K562 (cell line): Measurements from ENCODE around the gene ELSPBP1. TPM values are rescaled to one million over a fixed set of nuclear protein-coding genes. Genes with fewer than 3 reads are reported as not detected.

Source experiments
- ATAC-seq: fragments of 200-7000 bp; cut with Tn5 transposase; 3 replicates; pipeline ENCODE4 v1.9.1; 2020; ENCODE audit warnings: moderate library complexity
- BruUV-seq: library from RNA; stranded (reverse); fragments of 400-500 nt; replicated peaks from 2 replicates; lab custom pipeline; 2021; lab: Mats Ljungman, UMichigan
- CTCF ChIA-PET: fragments of 300-600 bp; formaldehyde crosslinking; extraction: SDS; loops from one replicate; lab custom pipeline; 2021; ENCODE audit warnings: low intra/inter-chr PET ratio; lab: Yijun Ruan, JAX
- POLR2A ChIA-PET: fragments of 300-600, 350-650 bp; sonication (Branson Sonifier 250); formaldehyde crosslinking; extraction: SDS; loops from one replicate; lab custom pipeline; 2021; ENCODE audit warnings: antibody characterized with exemption, inconsistent platforms; lab: Yijun Ruan, JAX
- DNase-seq, 4 experiments: peaks; one replicate each; pipeline versions ENCODE4 v3.0.0 to v3.0.0-alpha.2; 2011 to 2018; ENCODE audit warnings: low spot score in 3 of 4, mixed read lengths in 3 of 4; ENCODE audit errors: extremely low read depth in 1 of 4
- FAIRE-seq: peaks from 2 replicates; lab custom pipeline; 2011; peaks lifted over from hg19 to GRCh38; lab: Jason Lieb, UNC
- H2AFZ ChIP-seq: 2 replicates; pipeline ENCODE4 v1.6.0; 2011; ENCODE audit warnings: low read depth, low read length, control low read depth, inconsistent platforms
- H3K27ac ChIP-seq: fragments of 200-600 bp; 3 replicates; pipeline ENCODE4 v1.8.0; 2011; ENCODE audit warnings: low read depth, mild to moderate bottlenecking, control low read depth, inconsistent platforms, low read length, moderate library complexity, mixed read lengths; ENCODE audit errors: extremely low read depth
- H3K27me3 ChIP-seq, 2 experiments: fragments of 300-600 bp in 1 of 2; 2 replicates in 1 of 2; 3 replicates in 1 of 2; pipeline versions ENCODE4 v1.6.0 to v1.8.0; 2011; ENCODE audit warnings: inconsistent platforms in 2 of 2, low read length in 2 of 2, mild to moderate bottlenecking in 1 of 2, mixed read lengths in 1 of 2, moderate library complexity in 1 of 2; ENCODE audit not compliant: control insufficient read depth in 2 of 2, insufficient read depth in 2 of 2
- H3K36me3 ChIP-seq: fragments of 300-600 bp; 3 replicates; pipeline ENCODE4 v1.8.0; 2011; ENCODE audit warnings: mild to moderate bottlenecking, low read length, inconsistent platforms; ENCODE audit not compliant: control insufficient read depth, insufficient read depth
- H3K4me1 ChIP-seq, 2 experiments: fragments of 200-600 bp in 1 of 2; replicated peaks in 1 of 2; 2 replicates in 1 of 2; 3 replicates in 1 of 2; pipeline versions ENCODE4 v1.5.1 to v1.8.0; 2011; ENCODE audit warnings: inconsistent platforms in 2 of 2, low read length in 2 of 2, mild to moderate bottlenecking in 1 of 2, mixed read lengths in 1 of 2, moderate library complexity in 1 of 2; ENCODE audit not compliant: control insufficient read depth in 2 of 2, insufficient read depth in 2 of 2
- H3K4me2 ChIP-seq: 2 replicates; pipeline ENCODE4 v1.6.1; 2011; ENCODE audit warnings: low read length, control low read depth, inconsistent platforms, mixed read lengths; ENCODE audit not compliant: insufficient read depth
- H3K4me3 ChIP-seq: fragments of 200-600 bp; sonication (generic), shearing (Covaris generic); 2 replicates; pipeline ENCODE4 v1.5.1; 2016; ENCODE audit warnings: control low read depth, inconsistent platforms
- H3K79me2 ChIP-seq: fragments of 200-600 bp; 3 replicates; pipeline ENCODE4 v1.8.0; 2011; ENCODE audit warnings: low read length, inconsistent platforms; ENCODE audit not compliant: control insufficient read depth, insufficient read depth
- H3K9ac ChIP-seq, 2 experiments: 2 replicates each; pipeline versions ENCODE4 v1.6.0 to v1.6.1; 2011; ENCODE audit warnings: low read depth in 2 of 2, low read length in 2 of 2, control low read depth in 1 of 2, inconsistent platforms in 1 of 2, mild to moderate bottlenecking in 1 of 2, mixed read lengths in 1 of 2; ENCODE audit not compliant: insufficient read depth in 1 of 2
- H3K9me1 ChIP-seq: one replicate; pipeline ENCODE4 v1.6.0; 2011; ENCODE audit warnings: inconsistent platforms, mild to moderate bottlenecking, low read length, moderate library complexity; ENCODE audit not compliant: control insufficient read depth, insufficient read depth
- H3K9me3 ChIP-seq: replicated peaks from 2 replicates; pipeline ENCODE4 v1.5.1; 2011; ENCODE audit warnings: low read depth, low read length, inconsistent platforms; ENCODE audit not compliant: control insufficient read depth, insufficient read depth
- H4K20me1 ChIP-seq: replicated peaks from 2 replicates; pipeline ENCODE4 v1.6.1; 2011; ENCODE audit warnings: low read length, inconsistent platforms, mixed read lengths; ENCODE audit not compliant: control insufficient read depth, insufficient read depth
- BCOR ChIP-seq: fragments of 450-650 bp; IDR thresholded peaks from 2 replicates; pipeline ENCODE4 v1.6.1; 2016
- CBX5 ChIP-seq: IDR thresholded peaks from 2 replicates; pipeline ENCODE4 v1.6.1; 2014; ENCODE audit warnings: low read depth, borderline replicate concordance
- CHD4 ChIP-seq: fragments of 200-600 bp; sonication (generic); IDR thresholded peaks from 3 replicates; pipeline ENCODE4 v1.6.1; 2012; ENCODE audit warnings: low read depth, mild to moderate bottlenecking, mixed read lengths, low read length, inconsistent platforms; ENCODE audit not compliant: insufficient read depth, insufficient replicate concordance, poor library complexity, severe bottlenecking
- DNMT1 ChIP-seq: fragments of 450-650 bp; IDR thresholded peaks from 2 replicates; pipeline ENCODE4 v1.6.1; 2016; ENCODE audit warnings: antibody characterized with exemption, mild to moderate bottlenecking
- GTF2A2 ChIP-seq: IDR thresholded peaks from 2 replicates; pipeline ENCODE4 v1.6.1; 2016; ENCODE audit warnings: mild to moderate bottlenecking, missing genetic modification characterization, missing compliant biosample characterization
- IFI16 ChIP-seq: fragments of 250-450 bp; sonication (Bioruptor Pico); IDR thresholded peaks from 2 replicates; pipeline ENCODE4 v2.1.2; 2022; ENCODE audit warnings: mild to moderate bottlenecking, inconsistent platforms
- IRF2 ChIP-seq: sonication (generic); formaldehyde crosslinking; IDR thresholded peaks from 2 replicates; pipeline ENCODE4 v1.8.1; 2022; ENCODE audit warnings: mild to moderate bottlenecking, missing genetic modification reagents
- NFIX ChIP-seq: fragments of 250-450 bp; sonication (Bioruptor Pico); IDR thresholded peaks from 2 replicates; pipeline ENCODE4 v1.4.0; 2020; ENCODE audit warnings: low read depth, mild to moderate bottlenecking, moderate library complexity
- POU5F1 ChIP-seq: fragments of 150-350 bp; IDR thresholded peaks from 2 replicates; pipeline ENCODE4 v1.6.1; 2014; ENCODE audit warnings: borderline replicate concordance, low read length, low read depth, mild to moderate bottlenecking; ENCODE audit not compliant: partially characterized antibody
- RBM14 ChIP-seq: fragments of 200-400 bp; formaldehyde crosslinking; IDR thresholded peaks from 2 replicates; pipeline ENCODE4 v1.6.1; 2018; ENCODE audit warnings: low read depth, mild to moderate bottlenecking, low read length, moderate library complexity, borderline replicate concordance; ENCODE audit not compliant: insufficient read depth
- SETDB1 ChIP-seq: IDR thresholded peaks from one replicate; pipeline ENCODE4 v1.6.1; 2012; ENCODE audit warnings: low read length, control low read depth, inconsistent platforms
- SIN3B ChIP-seq: fragments of 450-650 bp; IDR thresholded peaks from 2 replicates; pipeline ENCODE4 v1.6.1; 2017; ENCODE audit warnings: low read depth, mild to moderate bottlenecking, moderate library complexity
- SMARCC2 ChIP-seq: fragments of 450-650 bp; IDR thresholded peaks from 2 replicates; pipeline ENCODE4 v1.6.1; 2017; ENCODE audit warnings: antibody characterized with exemption, moderate library complexity, mild to moderate bottlenecking, low read depth
- ZNF584 ChIP-seq: fragments of 200-800 bp; sonication (Bioruptor generic); IDR thresholded peaks from 2 replicates; pipeline ENCODE4 v1.6.1; 2016; ENCODE audit warnings: low read depth, mild to moderate bottlenecking, missing genetic modification characterization, missing compliant biosample characterization
- ZNF699 ChIP-seq: fragments of 250-450 bp; sonication (Bioruptor Pico); IDR thresholded peaks from 2 replicates; pipeline ENCODE4 v1.8.0; 2021; ENCODE audit warnings: mild to moderate bottlenecking, moderate library complexity; ENCODE audit not compliant: insufficient replicate concordance
- WGBS: fragments of 100-300 bp; shearing (Covaris generic); methylation state at CpG from one replicate; pipeline ENCODE4 v1.1.6; 2016; ENCODE audit warnings: low coverage, mixed read lengths; ENCODE audit not compliant: insufficient coverage; ENCODE audit errors: missing lambda C conversion rate; 5-methylcytosine and 5-hydroxymethylcytosine counted together
- in situ Hi-C: fragments of 300-500 bp; cut with MboI; formaldehyde crosslinking; loops from 4 replicates; pipeline ENCODE4 v1.15.0; 2018; ENCODE audit warnings: inconsistent platforms, mixed read lengths
- intact Hi-C: fragments of 100-400 bp; cut with micrococcal nuclease; formaldehyde crosslinking; loops from 2 replicates; pipeline ENCODE4 v1.14.2; 2022
- polyA plus RNA-seq, 8 experiments: library from polyadenylated mRNA; depleted of rRNA in 4 of 8; stranded (reverse) in 5 of 8; unstranded in 3 of 8; fragments of >200 nt; fragmentation: Nextera tagmentation in 2 of 8; fragmentation: Illumina TruSeq in 1 of 8; extraction: Ambion mirVana in 2 of 8; extraction: Trizol in 1 of 8; gene quantifications; 2 replicates each; pipeline versions ENCODE4 v1.2.1 to v1.2.3, GENCODE V29; 2011 to 2014; ENCODE audit warnings: inconsistent platforms in 1 of 8, missing spikeins in 1 of 8
- total RNA-seq, 7 experiments: library from RNA; depleted of rRNA in 6 of 7; stranded (reverse); fragments of >200 nt in 6 of 7; fragmentation: Illumina TruSeq in 2 of 7; extraction: Trizol in 2 of 7; gene quantifications; 2 replicates each; pipeline versions ENCODE4 v1.2.1 to v1.2.3, GENCODE V29; 2011 to 2021; ENCODE audit warnings: low replicate concordance in 1 of 7

The ELSPBP1 gene
- total and polyA plus RNA-seq, 9 of the 15 experiments (the other 6 are each of a cell fraction or from before 2014, with no cell fraction given) = not detected

- Histone ChIP-seq H3K79me2 (no peaks in the 10 kb centered on the region), H3K9me3 (no peaks in the 10 kb centered on the region), H3K4me3 (no peak overlapping the region), H2AFZ (no peak overlapping the region), H3K36me3 (no peaks in the 10 kb centered on the region), H3K4me2 (no peak overlapping the region), H3K27me3 (peaks cover 0 to 17% of the 10 kb centered on the region in 2 experiments; a peak in 2 of 5 replicates), H4K20me1 (no peaks in the 10 kb centered on the region), H3K9me1 (no peaks in the 10 kb centered on the region)
- no TSS peak for BruUV-seq
- POLR2A ChIA-PET = interaction anchor here (1.4 kb wide), 1 partner anchor 10 kb away, joined by 5 read pairs; no protein-coding TSS in a partner anchor
- FAIRE-seq (no peak), DNase-seq (no peak), ATAC-seq (no peak)
- in situ Hi-C loops (no loop called here), intact Hi-C loops (no loop called here)
- 0% methylated on average over 1 of the region's 1 CpG for WGBS
- CTCF ChIA-PET = no interaction called here
- TF ChIP-seq GTF2A2 (tag) = no peak
- no peak for TF ChIP-seq BCOR
- no peak for TF ChIP-seq NFIX
- no peak for TF ChIP-seq RBM14
- TF ChIP-seq SETDB1 = no peak
- TF ChIP-seq SIN3B = no peak
- no peak for TF ChIP-seq CBX5
- TF ChIP-seq IRF2 (CRISPR knock-in tag) = no peak
- no peak for TF ChIP-seq CHD4
- TF ChIP-seq IFI16 (CRISPR knock-in tag) = no peak
- no peak for TF ChIP-seq SMARCC2
- no peak for TF ChIP-seq ZNF584
- no peak for TF ChIP-seq ZNF699 (CRISPR knock-in tag)
- TF ChIP-seq DNMT1 = no peak
- TF ChIP-seq POU5F1 = no peak
- TF ChIP-seq, all 486 proteins: peak for 0
- H3K9ac ChIP-seq = no peak overlapping the region
- H3K4me1 ChIP-seq = peaks cover 0 to 4% of the 10 kb centered on the region in 2 experiments; a peak in 2 of 5 replicates
- no peak overlapping the region for H3K27ac ChIP-seq
These were observed 1.8 kb downstream of the ELSPBP1 start for GRCh38 chr19:47996230-47996727.
